GM12864 (cell line): ENCODE results near the gene NFKBIL1.

Experiments
- DNase-seq: peaks from one replicate; pipeline ENCODE4 v3.0.0-alpha.2; 2011; ENCODE audit warnings: low read depth
- H3K4me3 ChIP-seq: 2 replicates; pipeline ENCODE4 v1.5.1; 2011; ENCODE audit warnings: mild to moderate bottlenecking, low read depth, low read length, control low read depth
- CTCF ChIP-seq: IDR thresholded peaks from 2 replicates; pipeline ENCODE4 v1.5.1; 2011; ENCODE audit warnings: low read depth, mild to moderate bottlenecking, moderate library complexity, low read length, control low read depth, inconsistent platforms; ENCODE audit errors: missing control alignments

The NFKBIL1 gene

GRCh38 chr6:31535538-31536324, 11.7 kb upstream of the NFKBIL1 start:
- no peak for DNase-seq
- no peak for TF ChIP-seq CTCF
- H3K4me3 ChIP-seq, result no peak overlapping the region

GRCh38 chr6:31538805-31539400, 8.5 kb upstream of the NFKBIL1 start:
- DNase-seq, result no peak
- no peak for TF ChIP-seq CTCF
- H3K4me3 ChIP-seq, result peak overlapping the region; percentile 87

- TF ChIP-seq CTCF, result no peak
- DNase-seq, result no peak
- peak overlapping the region; percentile 87 for H3K4me3 ChIP-seq
These were observed 6.8 kb upstream of the NFKBIL1 start for GRCh38 chr6:31540640-31541039.

GRCh38 chr6:31541059-31541657, 6.2 kb upstream of the NFKBIL1 start:
- peak overlapping the region; percentile 87 for H3K4me3 ChIP-seq
- no peak for TF ChIP-seq CTCF
- DNase-seq, result no peak

- peak; percentile 95 for DNase-seq
- H3K4me3 ChIP-seq, result peak within 1 kb of the TSS; percentile 87
- no peak for TF ChIP-seq CTCF
These were observed 5.5 kb upstream of the NFKBIL1 start, which contains the start of gene DDX39B for GRCh38 chr6:31541658-31542521. Gene DDX39B, minus strand, starts transcription at chr6:31542003. Its CDS starts 1,471 bp downstream, at chr6:31540532.

- no peak overlapping the region for H3K4me3 ChIP-seq
- DNase-seq, result no peak
- TF ChIP-seq CTCF, result no peak
These were observed 3.8 kb upstream of the NFKBIL1 start for GRCh38 chr6:31543639-31544038.
